Hepatocyte (in vitro differentiated cells): ENCODE data around the gene ANKRD52.

ENCODE experiments used
- CTCF ChIP-seq: fragments of 200-600 bp; sonication (generic); IDR thresholded peaks from 2 replicates; pipeline ENCODE4 v1.5.1; 2016; ENCODE audit warnings: antibody characterized with exemption, mild to moderate bottlenecking; ENCODE audit not compliant: poor library complexity
- EZH2 ChIP-seq: fragments of 200-600 bp; sonication (generic); IDR thresholded peaks from 2 replicates; pipeline ENCODE4 v1.6.1; 2016; ENCODE audit warnings: antibody characterized with exemption, mild to moderate bottlenecking, borderline replicate concordance

- no peak for TF ChIP-seq CTCF
- TF ChIP-seq EZH2 = no peak
Measured at GRCh38 chr12:56213878-56214277, 44.3 kb downstream of the ANKRD52 start.
